GM12878 (cell line): Measurements from ENCODE around the gene DMRTB1.

Experiments
- ATF3 ChIP-seq: IDR thresholded peaks from 2 replicates; pipeline ENCODE4 v1.6.1; 2011; ENCODE audit warnings: low read depth, mild to moderate bottlenecking, low read length, moderate library complexity, borderline replicate concordance; ENCODE audit errors: extremely low read depth
- CBX3 ChIP-seq: fragments of 200-600 bp; sonication (generic); IDR thresholded peaks from 2 replicates; pipeline ENCODE4 v1.6.1; 2016; ENCODE audit warnings: low read depth, borderline replicate concordance
- CTCF ChIP-seq, 3 experiments: IDR thresholded peaks in 2 of 3; conservative IDR thresholded peaks in 1 of 3; 2 replicates each; pipeline ENCODE4 v1.5.1; 2011; ENCODE audit warnings: low read depth in 3 of 3, low read length in 3 of 3, mild to moderate bottlenecking in 3 of 3, control low read depth in 2 of 3, moderate library complexity in 2 of 3, inconsistent platforms in 1 of 3, mixed read lengths in 1 of 3; ENCODE audit not compliant: control insufficient read depth in 2 of 3, insufficient read depth in 1 of 3; ENCODE audit errors: extremely low read depth in 1 of 3
- E2F4 ChIP-seq: IDR thresholded peaks from 2 replicates; pipeline ENCODE4 v1.6.1; 2012; ENCODE audit warnings: low read depth, low read length, improper control_type of control experiment
- IRF3 ChIP-seq: fragments of 450-650 bp; IDR thresholded peaks from 2 replicates; pipeline ENCODE4 v1.6.1; 2014; ENCODE audit warnings: mild to moderate bottlenecking
- POLR2AphosphoS5 ChIP-seq: IDR thresholded peaks from 2 replicates; pipeline ENCODE4 v1.6.1; 2011; ENCODE audit warnings: mild to moderate bottlenecking, low read length, inconsistent platforms
- RUNX3 ChIP-seq: IDR thresholded peaks from 2 replicates; pipeline ENCODE4 v1.6.1; 2012; ENCODE audit warnings: low read length, inconsistent platforms

GRCh38 chr1:53501065-53502005, 42.1 kb downstream of the DMRTB1 start:
- no peak for TF ChIP-seq CBX3
- no peak for TF ChIP-seq CTCF (IDR thresholded peaks at IDR 0.05 in 2 of 3, conservative IDR thresholded peaks at IDR 0.05 in 1 of 3; ENCODE audit: control insufficient read depth in 2 of 3, extremely low read depth in 1 of 3, insufficient read depth in 1 of 3, low read depth in 3 of 3, low read length in 3 of 3)
- no peak for TF ChIP-seq POLR2AphosphoS5
- TF ChIP-seq ATF3, result no peak
- no peak for TF ChIP-seq E2F4
- TF ChIP-seq IRF3, result no peak
- TF ChIP-seq RUNX3, result no peak
